SU-DHL-6 (cell line): ENCODE data around the gene CELSR1.

Experiments
- CTCF ChIP-seq: fragments of 200-600 bp; sonication (generic); IDR thresholded peaks from one replicate; pipeline ENCODE4 v1.5.1; 2017; ENCODE audit warnings: antibody characterized with exemption, mild to moderate bottlenecking, low read length, moderate library complexity; ENCODE audit not compliant: insufficient read depth, poor library complexity, severe bottlenecking
- EZH2phosphoT487 ChIP-seq: fragments of 200-600 bp; sonication (generic), shearing (Covaris generic); conservative IDR thresholded peaks from 2 replicates; pipeline ENCODE4 v1.6.1; 2018; ENCODE audit warnings: mild to moderate bottlenecking, antibody characterized with exemption, low read length, moderate library complexity, mixed read lengths

DNA sequence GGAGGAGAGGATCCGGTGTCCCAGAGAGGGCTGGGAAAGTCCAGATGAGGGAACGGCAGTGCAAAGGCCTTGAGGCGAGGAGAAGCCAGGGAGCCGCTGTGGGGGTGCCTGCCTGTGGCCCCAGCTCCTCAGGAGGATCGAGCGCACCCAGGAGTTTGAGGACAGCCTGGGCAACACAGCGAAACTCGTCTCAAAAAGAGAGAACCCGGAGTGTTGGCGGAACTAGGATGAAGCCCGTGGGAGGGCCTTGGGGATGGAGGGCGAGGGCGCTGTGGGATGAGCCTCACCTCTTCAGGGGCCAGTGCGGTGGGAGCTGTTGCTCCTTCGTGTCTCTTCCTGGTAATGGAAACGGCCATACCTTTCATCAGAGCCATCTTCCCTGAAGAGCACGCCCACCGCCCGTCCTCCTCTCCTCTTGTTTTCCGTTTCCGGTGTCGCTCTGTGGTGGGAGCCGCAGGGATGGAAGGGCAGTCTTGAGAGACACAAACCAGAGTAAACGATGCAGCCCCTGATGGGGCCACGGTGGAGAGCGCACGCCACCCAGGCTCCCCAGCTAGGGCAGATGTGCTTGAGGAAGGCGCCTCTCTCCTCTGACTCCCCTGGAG, 186.2 kb downstream of the CELSR1 start:
- TF ChIP-seq EZH2phosphoT487 (no peak), CTCF (no peak)
